ENCODE data around the gene URAD.

URAD gene

GRCh38 chr13:27970382-27971235 is 17.9 kb downstream of the URAD start:
- no peak overlapping the region for H3K4me3 ChIP-seq (ENCODE audit: low read length)
- no peak for TF ChIP-seq CTCF (IDR thresholded peaks at IDR 0.05; ENCODE audit: insufficient read depth, low read depth, low read length, missing control alignments)
- DNase-seq (ENCODE audit: low read depth): no peak

- DNase-seq (ENCODE audit: low read depth): no peak
- no peak for TF ChIP-seq CTCF (IDR thresholded peaks at IDR 0.05; ENCODE audit: insufficient read depth, low read depth, low read length, missing control alignments)
These were observed 18.6 kb downstream of the URAD start for GRCh38 chr13:27969866-27970229.

GRCh38 chr13:27969082-27969865 is 19.2 kb downstream of the URAD start, which contains the start of gene CDX2:
Gene CDX2, minus strand, starts transcription at chr13:27969315. Its CDS starts 309 bp downstream, at chr13:27969006.
- DNase-seq (ENCODE audit: low read depth): no peak
- no peak for TF ChIP-seq CTCF (IDR thresholded peaks at IDR 0.05; ENCODE audit: insufficient read depth, low read depth, low read length, missing control alignments)
- H3K4me3 ChIP-seq (ENCODE audit: low read length): no peak within 1 kb of the TSS

More at GRCh38 chr13:27969866-27970229, 18.6 kb downstream of the URAD start:
- H3K4me3 ChIP-seq (ENCODE audit: low read length): no peak overlapping the region

GRCh38 chr13:27968316-27969081 is 20.0 kb downstream of the URAD start:
- DNase-seq (ENCODE audit: low read depth): no peak
- TF ChIP-seq CTCF (IDR thresholded peaks at IDR 0.05; ENCODE audit: insufficient read depth, low read depth, low read length, missing control alignments): no peak
- no peak overlapping the region for H3K4me3 ChIP-seq (ENCODE audit: low read length)

GRCh38 chr13:27967736-27968315 is 20.7 kb downstream of the URAD start:
- no peak for DNase-seq (ENCODE audit: low read depth)
- no peak for TF ChIP-seq CTCF (IDR thresholded peaks at IDR 0.05; ENCODE audit: insufficient read depth, low read depth, low read length, missing control alignments)
- H3K4me3 ChIP-seq (ENCODE audit: low read length): no peak overlapping the region

GRCh38 chr13:27967203-27967735 is 21.2 kb downstream of the URAD start:
- H3K4me3 ChIP-seq (ENCODE audit: low read length): no peak overlapping the region

More at GRCh38 chr13:27967203-27967735, 21.2 kb downstream of the URAD start:
- no peak for DNase-seq (ENCODE audit: low read depth)
- no peak for TF ChIP-seq CTCF (IDR thresholded peaks at IDR 0.05; ENCODE audit: insufficient read depth, low read depth, low read length, missing control alignments)
